ENCODE results near the gene OR4D9.
"Not testable (repeated sequence)": the region's sequence is repeated elsewhere in the genome, so short reads cannot be mapped to it uniquely, and the experiment has no call there.

Gene OR4D9

GRCh38 chr11:59532620-59533019, 21.3 kb downstream of the OR4D9 start:
- Histone ChIP-seq H3K9me2 (ENCODE audit: low read depth, low read length) (no peaks in the 10 kb centered on the region), H3K79me2 (ENCODE audit: insufficient read depth, low read length) (no peaks in the 10 kb centered on the region), H3K4me3 (ENCODE audit: low read depth, low read length, poor library complexity, severe bottlenecking) (no peak overlapping the region), H4K20me1 (ENCODE audit: insufficient read depth, low read length) (no peaks in the 10 kb centered on the region), H2AFZ (ENCODE audit: low read length) (no peak overlapping the region), H3K27ac (ENCODE audit: low read depth, low read length, poor library complexity, severe bottlenecking) (no peak overlapping the region), H3K36me3 (ENCODE audit: insufficient read depth, low read length) (no peaks in the 10 kb centered on the region), H3K4me2 (ENCODE audit: low read length) (no peak overlapping the region), H3K9ac (ENCODE audit: low read length) (no peak overlapping the region), H3F3A (ENCODE audit: insufficient read depth, low read length) (no peaks in the 10 kb centered on the region), H3K9me3 (ENCODE audit: low read length) (no peaks in the 10 kb centered on the region), H3K4me1 (ENCODE audit: insufficient read depth, low read length, severe bottlenecking) (peaks cover 8% of the 10 kb centered on the region), H3K27me3 (ENCODE audit: insufficient read depth, low read length) (no peaks in the 10 kb centered on the region)
- TF ChIP-seq EZH2 (IDR thresholded peaks at IDR 0.05; ENCODE audit: borderline replicate concordance, low read length) (no peak), CTCF (IDR thresholded peaks at IDR 0.05; ENCODE audit: low read length) (no peak)

GRCh38 chr11:59534676-59535075, 23.3 kb downstream of the OR4D9 start:
- no peak overlapping the region for H2AFZ ChIP-seq (ENCODE audit: low read length)
- no peaks in the 10 kb centered on the region for H3K27me3 ChIP-seq (ENCODE audit: insufficient read depth, low read length)
- peaks cover 12% of the 10 kb centered on the region for H3K4me1 ChIP-seq (ENCODE audit: insufficient read depth, low read length, severe bottlenecking)
- H3K79me2 ChIP-seq (ENCODE audit: insufficient read depth, low read length) = no peaks in the 10 kb centered on the region
- H4K20me1 ChIP-seq (ENCODE audit: insufficient read depth, low read length) = no peaks in the 10 kb centered on the region
- H3K9me2 ChIP-seq (ENCODE audit: low read depth, low read length) = no peaks in the 10 kb centered on the region
- no peak overlapping the region for H3K4me3 ChIP-seq (ENCODE audit: low read depth, low read length, poor library complexity, severe bottlenecking)
- no peak overlapping the region for H3K27ac ChIP-seq (ENCODE audit: low read depth, low read length, poor library complexity, severe bottlenecking)
- no peak overlapping the region for H3K4me2 ChIP-seq (ENCODE audit: low read length)
- TF ChIP-seq CTCF (IDR thresholded peaks at IDR 0.05; ENCODE audit: low read length) (no peak), EZH2 (IDR thresholded peaks at IDR 0.05; ENCODE audit: borderline replicate concordance, low read length) (no peak)
- H3K36me3 ChIP-seq (ENCODE audit: insufficient read depth, low read length) = no peaks in the 10 kb centered on the region
- H3F3A ChIP-seq (ENCODE audit: insufficient read depth, low read length) = no peaks in the 10 kb centered on the region
- no peaks in the 10 kb centered on the region for H3K9me3 ChIP-seq (ENCODE audit: low read length)
- H3K9ac ChIP-seq (ENCODE audit: low read length) = no peak overlapping the region

GRCh38 chr11:59542142-59542810, 30.9 kb downstream of the OR4D9 start:
- no peak for TF ChIP-seq CTCF (IDR thresholded peaks at IDR 0.05; ENCODE audit: low read length)
- no peak for TF ChIP-seq EZH2 (IDR thresholded peaks at IDR 0.05; ENCODE audit: borderline replicate concordance, low read length)
- Histone ChIP-seq H2AFZ (ENCODE audit: low read length) (no peak overlapping the region), H3K27me3 (ENCODE audit: insufficient read depth, low read length) (no peaks in the 10 kb centered on the region), H3K4me2 (ENCODE audit: low read length) (no peak overlapping the region), H3K36me3 (ENCODE audit: insufficient read depth, low read length) (no peaks in the 10 kb centered on the region), H3K79me2 (ENCODE audit: insufficient read depth, low read length) (no peaks in the 10 kb centered on the region), H3K27ac (ENCODE audit: low read depth, low read length, poor library complexity, severe bottlenecking) (no peak overlapping the region), H3K4me1 (ENCODE audit: insufficient read depth, low read length, severe bottlenecking) (peaks cover 7% of the 10 kb centered on the region), H3K9me3 (ENCODE audit: low read length) (no peaks in the 10 kb centered on the region), H3F3A (ENCODE audit: insufficient read depth, low read length) (no peaks in the 10 kb centered on the region), H3K9me2 (ENCODE audit: low read depth, low read length) (no peaks in the 10 kb centered on the region), H3K4me3 (ENCODE audit: low read depth, low read length, poor library complexity, severe bottlenecking) (no peak overlapping the region), H4K20me1 (ENCODE audit: insufficient read depth, low read length) (no peaks in the 10 kb centered on the region), H3K9ac (ENCODE audit: low read length) (no peak overlapping the region)

GRCh38 chr11:59543713-59544112, 32.4 kb downstream of the OR4D9 start:
- not testable (repeated sequence) for H3K9me2 ChIP-seq (ENCODE audit: low read depth, low read length); H3K4me1 ChIP-seq (ENCODE audit: insufficient read depth, low read length, severe bottlenecking); H4K20me1 ChIP-seq (ENCODE audit: insufficient read depth, low read length); H3K4me2 ChIP-seq (ENCODE audit: low read length); H3K27me3 ChIP-seq (ENCODE audit: insufficient read depth, low read length); H3K27ac ChIP-seq (ENCODE audit: low read depth, low read length, poor library complexity, severe bottlenecking); H3K9me3 ChIP-seq (ENCODE audit: low read length); H3F3A ChIP-seq (ENCODE audit: insufficient read depth, low read length); H3K36me3 ChIP-seq (ENCODE audit: insufficient read depth, low read length); H3K9ac ChIP-seq (ENCODE audit: low read length); H3K4me3 ChIP-seq (ENCODE audit: low read depth, low read length, poor library complexity, severe bottlenecking); H2AFZ ChIP-seq (ENCODE audit: low read length); H3K79me2 ChIP-seq (ENCODE audit: insufficient read depth, low read length)

Measured in OCI-LY1 (cell line).